ENCODE results near the gene NRP2. TPM values are rescaled to one million over a fixed set of nuclear protein-coding genes. Genes with fewer than 3 reads are reported as not detected.

NRP2 gene
- total RNA-seq, 2 experiments from 2014 or later, result 2.9 to 3.3 TPM

GRCh38 chr2:205700331-205701132 lies 18.2 kb downstream of the NRP2 start:
- no peaks in the 10 kb centered on the region for H3K9me3 Mint-ChIP-seq
- no peak overlapping the region for H3K27ac Mint-ChIP-seq
- no peaks in the 10 kb centered on the region for H3K36me3 Mint-ChIP-seq
- no peaks in the 10 kb centered on the region for H3K27me3 Mint-ChIP-seq
- DNase-seq, result no peak
- peaks cover 4% of the 10 kb centered on the region for H3K4me1 Mint-ChIP-seq
- no peak for ATAC-seq (ENCODE audit: low read depth)
- POLR2A ChIA-PET, result no interaction called here
- H3K4me3 Mint-ChIP-seq, result no peak overlapping the region

GRCh38 chr2:205701509-205701908 lies 19.2 kb downstream of the NRP2 start:
- Mint-ChIP-seq H3K9me3 (no peaks in the 10 kb centered on the region), H3K36me3 (no peaks in the 10 kb centered on the region), H3K4me1 (peaks cover 7% of the 10 kb centered on the region), H3K27me3 (no peaks in the 10 kb centered on the region), H3K4me3 (no peak overlapping the region), H3K27ac (no peak overlapping the region)
- ATAC-seq (ENCODE audit: low read depth), result no peak
- POLR2A ChIA-PET, result no interaction called here
- no peak for DNase-seq

DNA sequence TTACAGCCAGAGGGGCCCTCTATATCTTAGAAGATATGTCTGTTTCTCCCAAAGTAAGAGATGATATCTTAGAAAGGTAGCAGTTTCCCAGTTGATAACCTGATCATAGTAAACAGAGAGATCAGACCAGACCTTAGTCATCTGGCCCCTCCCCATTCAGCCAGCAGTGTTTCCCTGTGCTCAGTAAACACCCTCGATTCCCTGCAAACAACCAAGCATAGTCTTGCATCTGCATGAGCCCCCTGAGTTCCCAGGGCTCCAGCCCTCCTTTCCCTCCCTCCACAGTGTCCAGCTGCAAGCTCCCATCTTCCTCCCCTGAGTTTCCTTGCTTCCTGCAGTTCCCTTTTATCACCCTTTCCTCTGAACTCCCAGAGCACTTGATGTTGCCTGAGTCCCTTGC lies 20.3 kb downstream of the NRP2 start:
- POLR2A ChIA-PET, result no interaction called here
- H3K4me3 Mint-ChIP-seq, result no peak overlapping the region
- H3K36me3 Mint-ChIP-seq, result no peaks in the 10 kb centered on the region

DNA sequence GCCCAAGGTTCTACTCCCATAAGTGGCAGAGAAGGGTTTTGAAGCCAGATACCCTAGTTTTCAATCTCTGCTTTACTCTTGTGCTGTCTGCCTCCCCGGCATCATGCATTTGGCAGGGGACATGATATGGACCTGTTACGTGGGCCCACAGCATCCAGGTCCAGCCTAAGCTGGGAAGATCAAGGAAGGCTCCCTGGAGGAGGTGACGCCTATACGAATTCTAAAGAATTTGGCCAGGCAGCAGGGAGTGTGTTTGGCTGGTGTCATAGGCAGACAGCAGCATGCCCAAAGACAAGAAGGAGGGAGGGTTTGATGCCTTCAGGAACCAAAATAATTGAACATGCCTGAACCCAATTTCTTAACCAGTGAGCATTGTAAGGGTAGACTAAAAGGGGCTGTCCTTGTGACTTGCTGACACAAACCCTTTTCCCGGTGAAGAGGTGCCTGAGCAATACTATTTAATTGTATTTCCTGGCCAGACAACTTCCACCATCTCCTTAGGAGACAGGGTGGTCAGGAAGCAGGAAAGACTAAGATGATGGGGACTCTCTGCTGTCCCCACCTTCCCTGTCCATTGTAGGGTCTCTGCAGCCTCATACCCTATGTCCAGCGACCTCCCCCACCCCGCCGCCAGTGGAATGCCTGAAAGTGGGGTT lies 21.3 kb downstream of the NRP2 start:
- Mint-ChIP-seq H3K4me3 (no peak overlapping the region), H3K36me3 (no peaks in the 10 kb centered on the region), H3K27me3 (no peaks in the 10 kb centered on the region), H3K9me3 (no peaks in the 10 kb centered on the region), H3K4me1 (peaks cover 13% of the 10 kb centered on the region), H3K27ac (no peak overlapping the region)
- ATAC-seq (ENCODE audit: low read depth) (no peak), DNase-seq (no peak)
- POLR2A ChIA-PET, result no interaction called here

More for the DNA sequence above, 20.3 kb downstream of the NRP2 start:
- peaks cover 12% of the 10 kb centered on the region for H3K4me1 Mint-ChIP-seq
- ATAC-seq (ENCODE audit: low read depth), result no peak
- no peaks in the 10 kb centered on the region for H3K27me3 Mint-ChIP-seq
- no peak for DNase-seq
- H3K27ac Mint-ChIP-seq, result no peak overlapping the region
- H3K9me3 Mint-ChIP-seq, result no peaks in the 10 kb centered on the region

- no peak overlapping the region for H3K4me3 Mint-ChIP-seq
- H3K4me1 Mint-ChIP-seq, result peaks cover 13% of the 10 kb centered on the region
- POLR2A ChIA-PET, result no interaction called here
- DNase-seq (no peak), ATAC-seq (ENCODE audit: low read depth) (no peak)
- H3K27me3 Mint-ChIP-seq, result no peaks in the 10 kb centered on the region
- H3K9me3 Mint-ChIP-seq, result no peaks in the 10 kb centered on the region
- H3K27ac Mint-ChIP-seq, result no peak overlapping the region
- no peaks in the 10 kb centered on the region for H3K36me3 Mint-ChIP-seq
These were observed 21.9 kb downstream of the NRP2 start for GRCh38 chr2:205704127-205704741.

GRCh38 chr2:205705511-205706349 lies 23.4 kb downstream of the NRP2 start:
- ATAC-seq (ENCODE audit: low read depth), result no peak
- POLR2A ChIA-PET, result no interaction called here
- Mint-ChIP-seq H3K4me1 (peaks cover 10% of the 10 kb centered on the region), H3K9me3 (no peaks in the 10 kb centered on the region), H3K4me3 (no peak overlapping the region), H3K27ac (peak overlapping the region; percentile 53), H3K27me3 (no peaks in the 10 kb centered on the region), H3K36me3 (no peaks in the 10 kb centered on the region)
- DNase-seq, result no peak

- no peaks in the 10 kb centered on the region for H3K9me3 Mint-ChIP-seq
- no peaks in the 10 kb centered on the region for H3K27me3 Mint-ChIP-seq
- DNase-seq (peak; percentile 42), ATAC-seq (ENCODE audit: low read depth) (peak; percentile 94)
- peak overlapping the region; percentile 53 for H3K4me3 Mint-ChIP-seq
- POLR2A ChIA-PET, result no interaction called here
- peaks cover 10% of the 10 kb centered on the region for H3K4me1 Mint-ChIP-seq
- H3K36me3 Mint-ChIP-seq, result no peaks in the 10 kb centered on the region
- peak overlapping the region; percentile 86 for H3K27ac Mint-ChIP-seq
These were observed 24.6 kb downstream of the NRP2 start for GRCh38 chr2:205706769-205707381.

- Mint-ChIP-seq H3K27ac (no peak overlapping the region), H3K27me3 (peaks cover 2% of the 10 kb centered on the region), H3K4me3 (no peak overlapping the region), H3K4me1 (peaks cover 10% of the 10 kb centered on the region), H3K36me3 (no peaks in the 10 kb centered on the region), H3K9me3 (no peaks in the 10 kb centered on the region)
- ATAC-seq (ENCODE audit: low read depth) (no peak), DNase-seq (no peak)
- POLR2A ChIA-PET, result no interaction called here
These were observed 25.9 kb downstream of the NRP2 start for GRCh38 chr2:205708231-205708631.

GRCh38 chr2:205709319-205709718 lies 27.0 kb downstream of the NRP2 start:
- POLR2A ChIA-PET, result no interaction called here
- no peak for ATAC-seq (ENCODE audit: low read depth)
- H3K27me3 Mint-ChIP-seq, result peaks cover 2% of the 10 kb centered on the region

GRCh38 chr2:205712508-205712907 lies 30.2 kb downstream of the NRP2 start:
- no peaks in the 10 kb centered on the region for H3K36me3 Mint-ChIP-seq
- ATAC-seq (ENCODE audit: low read depth), result no peak
- POLR2A ChIA-PET, result no interaction called here
- H3K27ac Mint-ChIP-seq, result no peak overlapping the region
- no peaks in the 10 kb centered on the region for H3K9me3 Mint-ChIP-seq
- H3K4me3 Mint-ChIP-seq, result no peak overlapping the region
- DNase-seq, result no peak
- peaks cover 4% of the 10 kb centered on the region for H3K27me3 Mint-ChIP-seq
- peaks cover 1% of the 10 kb centered on the region for H3K4me1 Mint-ChIP-seq

More at GRCh38 chr2:205709319-205709718, 27.0 kb downstream of the NRP2 start:
- Mint-ChIP-seq H3K27ac (no peak overlapping the region), H3K4me3 (no peak overlapping the region), H3K36me3 (no peaks in the 10 kb centered on the region), H3K9me3 (no peaks in the 10 kb centered on the region), H3K4me1 (peaks cover 10% of the 10 kb centered on the region)
- DNase-seq, result no peak

- Mint-ChIP-seq H3K36me3 (no peaks in the 10 kb centered on the region), H3K9me3 (no peaks in the 10 kb centered on the region), H3K4me1 (peaks cover 1% of the 10 kb centered on the region), H3K4me3 (no peak overlapping the region), H3K27ac (no peak overlapping the region), H3K27me3 (peaks cover 7% of the 10 kb centered on the region)
- POLR2A ChIA-PET, result no interaction called here
- no peak for DNase-seq
- no peak for ATAC-seq (ENCODE audit: low read depth)
These were observed 30.8 kb downstream of the NRP2 start for GRCh38 chr2:205713086-205713485.

DNA sequence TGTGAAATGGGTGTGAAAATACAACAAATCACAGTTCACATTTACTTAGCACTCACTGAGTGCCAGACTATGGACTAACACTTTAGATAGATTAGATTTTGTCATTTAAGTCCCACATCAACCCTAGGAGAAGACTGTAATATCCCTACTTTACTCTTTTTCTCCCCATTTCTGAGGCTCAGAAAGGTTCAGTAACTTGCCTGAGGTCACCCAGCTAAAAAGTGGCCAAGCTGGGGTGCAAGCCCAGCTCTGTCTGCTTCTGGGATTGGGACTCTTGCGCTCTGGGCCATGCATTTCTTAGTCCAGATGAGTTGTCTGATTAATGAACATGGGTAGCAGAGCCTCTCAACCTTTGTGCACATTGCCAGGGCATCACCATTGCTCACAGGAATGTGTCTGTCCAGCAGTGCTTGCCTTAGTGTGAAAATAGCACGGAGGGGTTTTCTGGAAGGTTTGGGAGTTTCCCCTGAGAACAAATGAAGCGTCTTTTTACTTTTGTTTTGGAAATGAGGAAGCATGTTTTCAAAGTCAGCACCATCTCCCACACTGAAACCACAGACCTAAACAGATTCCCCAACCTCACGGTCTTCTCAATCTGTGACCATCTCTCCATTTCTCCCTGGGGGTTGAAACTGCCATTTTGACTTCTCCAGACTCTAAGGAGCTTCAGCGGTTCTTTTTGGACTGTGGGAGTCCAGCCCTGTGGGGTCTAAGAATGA lies 31.9 kb downstream of the NRP2 start:
- no peak for ATAC-seq (ENCODE audit: low read depth)
- POLR2A ChIA-PET, result no interaction called here
- no peaks in the 10 kb centered on the region for H3K36me3 Mint-ChIP-seq
- no peak overlapping the region for H3K4me3 Mint-ChIP-seq
- H3K9me3 Mint-ChIP-seq, result no peaks in the 10 kb centered on the region
- H3K27me3 Mint-ChIP-seq, result peaks cover 11% of the 10 kb centered on the region
- no peaks in the 10 kb centered on the region for H3K4me1 Mint-ChIP-seq
- DNase-seq, result no peak
- no peak overlapping the region for H3K27ac Mint-ChIP-seq

Data from activated naive CD8-positive, alpha-beta T cell treated with anti-CD3 and anti-CD28 coated beads, Interleukin-2, amount 10 ng/mL, durations not matched to agents 7 days and 5 days (primary cell).